ENCODE measurements around the gene MEPE.
A peak's percentile ranks its signal among the peaks of the same experiment; 100 is the strongest.

MEPE gene

GRCh38 chr4:87851953-87852352, 19.2 kb downstream of the MEPE start:
- Histone ChIP-seq H3K14ac (ENCODE audit: low read length) (no peak overlapping the region), H2AK5ac (ENCODE audit: low read depth, low read length) (no peak overlapping the region), H3K27ac (replicated peaks; ENCODE audit: low read length) (no peak overlapping the region), H2AFZ (ENCODE audit: low read length) (no peak overlapping the region), H4K91ac (ENCODE audit: low read depth, low read length, poor library complexity) (no peak overlapping the region), H3K4ac (ENCODE audit: low read length) (no peak overlapping the region), H3K9me3 (replicated peaks in 1 of 2; ENCODE audit: control insufficient read depth in 2 of 2, insufficient read depth in 1 of 2, low read depth in 1 of 2, low read length in 2 of 2) (no peaks in the 10 kb centered on the region), H2BK5ac (ENCODE audit: low read length) (no peak overlapping the region), H3K79me1 (ENCODE audit: low read depth, low read length) (no peaks in the 10 kb centered on the region), H2BK12ac (ENCODE audit: low read length) (no peak overlapping the region), H3K9ac (ENCODE audit: low read depth, low read length, poor library complexity) (no peak overlapping the region), H3K27me3 (ENCODE audit: control insufficient read depth in 3 of 3, insufficient read depth in 3 of 3, low read depth in 1 of 3, low read length in 3 of 3) (peaks cover 0 to 7% (median 0%) of the 10 kb centered on the region in 3 experiments), H3K4me1 (ENCODE audit: control insufficient read depth in 2 of 2, insufficient read depth in 1 of 2, low read depth in 1 of 2, low read length in 2 of 2) (no peaks in the 10 kb centered on the region), H3K36me3 (replicated peaks in 1 of 2; ENCODE audit: control insufficient read depth in 2 of 2, insufficient read depth in 2 of 2, low read length in 2 of 2) (no peaks in the 10 kb centered on the region), H3K23ac (ENCODE audit: low read depth, low read length, poor library complexity) (no peak overlapping the region), H3K4me2 (ENCODE audit: insufficient read depth, low read length, poor library complexity, severe bottlenecking) (no peak overlapping the region), H3K4me3 (ENCODE audit: low read length in 2 of 2) (no peak overlapping the region), H2BK120ac (ENCODE audit: low read depth, low read length) (no peak overlapping the region), H2BK15ac (ENCODE audit: low read length) (no peak overlapping the region), H3K18ac (ENCODE audit: low read length) (no peak overlapping the region), H4K8ac (ENCODE audit: low read depth, low read length) (no peak overlapping the region)
- WGBS, 2 donors (ENCODE audit: extremely low coverage in 2 of 2, insufficient read length in 2 of 2, insufficient replicate concordance in 1 of 2), result no CpG with 5 or more reads among the region's 4 CpGs
- no peak for DNase-seq (ENCODE audit: low spot score)

GRCh38 chr4:87853108-87853507, 20.3 kb downstream of the MEPE start:
- H3K23ac ChIP-seq (ENCODE audit: low read depth, low read length, poor library complexity), result no peak overlapping the region
- H4K91ac ChIP-seq (ENCODE audit: low read depth, low read length, poor library complexity), result no peak overlapping the region
- WGBS, 2 donors (ENCODE audit: extremely low coverage in 2 of 2, insufficient read length in 2 of 2, insufficient replicate concordance in 1 of 2), result no CpG with 5 or more reads among the region's 3 CpGs
- H3K36me3 ChIP-seq (replicated peaks in 1 of 2; ENCODE audit: control insufficient read depth in 2 of 2, insufficient read depth in 2 of 2, low read length in 2 of 2), result no peaks in the 10 kb centered on the region
- H3K27me3 ChIP-seq (ENCODE audit: control insufficient read depth in 3 of 3, insufficient read depth in 3 of 3, low read depth in 1 of 3, low read length in 3 of 3), result peaks cover 0 to 7% (median 0%) of the 10 kb centered on the region in 3 experiments
- H3K4me3 ChIP-seq (ENCODE audit: low read length in 2 of 2), result no peak overlapping the region
- no peak overlapping the region for H2BK120ac ChIP-seq (ENCODE audit: low read depth, low read length)
- no peak overlapping the region for H4K8ac ChIP-seq (ENCODE audit: low read depth, low read length)
- no peaks in the 10 kb centered on the region for H3K4me1 ChIP-seq (ENCODE audit: control insufficient read depth in 2 of 2, insufficient read depth in 1 of 2, low read depth in 1 of 2, low read length in 2 of 2)
- H2AFZ ChIP-seq (ENCODE audit: low read length), result peak overlapping the region; percentile 30
- no peak overlapping the region for H3K14ac ChIP-seq (ENCODE audit: low read length)
- no peak overlapping the region for H3K4me2 ChIP-seq (ENCODE audit: insufficient read depth, low read length, poor library complexity, severe bottlenecking)
- H3K9me3 ChIP-seq (replicated peaks in 1 of 2; ENCODE audit: control insufficient read depth in 2 of 2, insufficient read depth in 1 of 2, low read depth in 1 of 2, low read length in 2 of 2), result no peaks in the 10 kb centered on the region
- no peak overlapping the region for H3K18ac ChIP-seq (ENCODE audit: low read length)
- H3K9ac ChIP-seq (ENCODE audit: low read depth, low read length, poor library complexity), result no peak overlapping the region
- H2BK5ac ChIP-seq (ENCODE audit: low read length), result no peak overlapping the region
- no peak overlapping the region for H3K4ac ChIP-seq (ENCODE audit: low read length)
- no peak overlapping the region for H2BK12ac ChIP-seq (ENCODE audit: low read length)
- DNase-seq (ENCODE audit: low spot score), result peak; percentile 17
- no peaks in the 10 kb centered on the region for H3K79me1 ChIP-seq (ENCODE audit: low read depth, low read length)
- H3K27ac ChIP-seq (replicated peaks; ENCODE audit: low read length), result no peak overlapping the region
- H2AK5ac ChIP-seq (ENCODE audit: low read depth, low read length), result no peak overlapping the region
- no peak overlapping the region for H2BK15ac ChIP-seq (ENCODE audit: low read length)

- Histone ChIP-seq H3K18ac (ENCODE audit: low read length) (no peak overlapping the region), H2BK120ac (ENCODE audit: low read depth, low read length) (no peak overlapping the region), H3K4ac (ENCODE audit: low read length) (no peak overlapping the region), H2AK5ac (ENCODE audit: low read depth, low read length) (no peak overlapping the region), H2AFZ (ENCODE audit: low read length) (no peak overlapping the region), H3K4me1 (ENCODE audit: control insufficient read depth in 2 of 2, insufficient read depth in 1 of 2, low read depth in 1 of 2, low read length in 2 of 2) (no peaks in the 10 kb centered on the region), H3K23ac (ENCODE audit: low read depth, low read length, poor library complexity) (no peak overlapping the region), H2BK15ac (ENCODE audit: low read length) (no peak overlapping the region), H4K8ac (ENCODE audit: low read depth, low read length) (no peak overlapping the region), H3K36me3 (replicated peaks in 1 of 2; ENCODE audit: control insufficient read depth in 2 of 2, insufficient read depth in 2 of 2, low read length in 2 of 2) (no peaks in the 10 kb centered on the region), H2BK5ac (ENCODE audit: low read length) (no peak overlapping the region), H3K9me3 (replicated peaks in 1 of 2; ENCODE audit: control insufficient read depth in 2 of 2, insufficient read depth in 1 of 2, low read depth in 1 of 2, low read length in 2 of 2) (no peaks in the 10 kb centered on the region), H3K4me3 (ENCODE audit: low read length in 2 of 2) (no peak overlapping the region), H2BK12ac (ENCODE audit: low read length) (no peak overlapping the region), H3K14ac (ENCODE audit: low read length) (no peak overlapping the region), H3K4me2 (ENCODE audit: insufficient read depth, low read length, poor library complexity, severe bottlenecking) (no peak overlapping the region), H4K91ac (ENCODE audit: low read depth, low read length, poor library complexity) (no peak overlapping the region), H3K27ac (replicated peaks; ENCODE audit: low read length) (no peak overlapping the region), H3K9ac (ENCODE audit: low read depth, low read length, poor library complexity) (no peak overlapping the region), H3K79me1 (ENCODE audit: low read depth, low read length) (no peaks in the 10 kb centered on the region), H3K27me3 (ENCODE audit: control insufficient read depth in 3 of 3, insufficient read depth in 3 of 3, low read depth in 1 of 3, low read length in 3 of 3) (peaks cover 0 to 7% (median 0%) of the 10 kb centered on the region in 3 experiments)
- no peak for DNase-seq (ENCODE audit: low spot score)
Observed at GRCh38 chr4:87853891-87854290, 21.1 kb downstream of the MEPE start.

GRCh38 chr4:87855559-87855958, 22.8 kb downstream of the MEPE start:
- Histone ChIP-seq H3K36me3 (replicated peaks in 1 of 2; ENCODE audit: control insufficient read depth in 2 of 2, insufficient read depth in 2 of 2, low read length in 2 of 2) (no peaks in the 10 kb centered on the region), H2AK5ac (ENCODE audit: low read depth, low read length) (no peak overlapping the region), H2BK5ac (ENCODE audit: low read length) (no peak overlapping the region), H2BK120ac (ENCODE audit: low read depth, low read length) (no peak overlapping the region), H3K4me2 (ENCODE audit: insufficient read depth, low read length, poor library complexity, severe bottlenecking) (no peak overlapping the region), H3K9ac (ENCODE audit: low read depth, low read length, poor library complexity) (no peak overlapping the region), H3K79me1 (ENCODE audit: low read depth, low read length) (no peaks in the 10 kb centered on the region), H2BK15ac (ENCODE audit: low read length) (no peak overlapping the region), H2AFZ (ENCODE audit: low read length) (no peak overlapping the region), H4K8ac (ENCODE audit: low read depth, low read length) (no peak overlapping the region), H3K4me3 (ENCODE audit: low read length in 2 of 2) (no peak overlapping the region), H3K4ac (ENCODE audit: low read length) (no peak overlapping the region), H3K23ac (ENCODE audit: low read depth, low read length, poor library complexity) (no peak overlapping the region), H3K4me1 (ENCODE audit: control insufficient read depth in 2 of 2, insufficient read depth in 1 of 2, low read depth in 1 of 2, low read length in 2 of 2) (no peaks in the 10 kb centered on the region), H3K14ac (ENCODE audit: low read length) (no peak overlapping the region), H4K91ac (ENCODE audit: low read depth, low read length, poor library complexity) (peak overlapping the region; percentile 53), H2BK12ac (ENCODE audit: low read length) (no peak overlapping the region), H3K27ac (replicated peaks; ENCODE audit: low read length) (no peak overlapping the region), H3K18ac (ENCODE audit: low read length) (no peak overlapping the region), H3K27me3 (ENCODE audit: control insufficient read depth in 3 of 3, insufficient read depth in 3 of 3, low read depth in 1 of 3, low read length in 3 of 3) (no peaks in the 10 kb centered on the region), H3K9me3 (replicated peaks in 1 of 2; ENCODE audit: control insufficient read depth in 2 of 2, insufficient read depth in 1 of 2, low read depth in 1 of 2, low read length in 2 of 2) (no peaks in the 10 kb centered on the region)
- no peak for DNase-seq (ENCODE audit: low spot score)
- no CpG with 5 or more reads among the region's 8 CpGs for WGBS, 2 donors (ENCODE audit: extremely low coverage in 2 of 2, insufficient read length in 2 of 2, insufficient replicate concordance in 1 of 2)

Measured in neuronal stem cell (in vitro differentiated cells).